Neuronal stem cell (in vitro differentiated cells): ENCODE results near the gene ZMYM4.

Source experiments
- DNase-seq: peaks from one replicate; pipeline ENCODE4 v3.0.0-alpha.2; 2013; ENCODE audit warnings: low spot score
- H2AFZ ChIP-seq: one replicate; pipeline ENCODE4 v1.6.1; 2013; ENCODE audit warnings: mild to moderate bottlenecking, low read length, inconsistent platforms
- H2AK5ac ChIP-seq: 2 replicates; pipeline ENCODE4 v1.6.1; 2013; ENCODE audit warnings: low read depth, mild to moderate bottlenecking, inconsistent platforms, low read length, moderate library complexity, mixed read lengths
- H2BK120ac ChIP-seq: 2 replicates; pipeline ENCODE4 v1.6.1; 2013; ENCODE audit warnings: low read depth, mild to moderate bottlenecking, inconsistent platforms, low read length, moderate library complexity, mixed read lengths
- H2BK12ac ChIP-seq: one replicate; pipeline ENCODE4 v1.6.1; 2013; ENCODE audit warnings: low read length, inconsistent platforms
- H2BK15ac ChIP-seq: 2 replicates; pipeline ENCODE4 v1.6.1; 2013; ENCODE audit warnings: mild to moderate bottlenecking, low read length, inconsistent platforms, mixed read lengths
- H2BK5ac ChIP-seq: one replicate; pipeline ENCODE4 v1.6.1; 2013; ENCODE audit warnings: inconsistent platforms, mild to moderate bottlenecking, low read length, moderate library complexity
- H3K14ac ChIP-seq: one replicate; pipeline ENCODE4 v1.6.1; 2013; ENCODE audit warnings: low read length, inconsistent platforms
- H3K18ac ChIP-seq: 2 replicates; pipeline ENCODE4 v1.6.1; 2013; ENCODE audit warnings: low read length, inconsistent platforms
- H3K23ac ChIP-seq: 2 replicates; pipeline ENCODE4 v1.6.1; 2013; ENCODE audit warnings: low read depth, mild to moderate bottlenecking, mixed read lengths, low read length, inconsistent platforms; ENCODE audit not compliant: poor library complexity
- H3K27ac ChIP-seq: replicated peaks from 3 replicates; pipeline ENCODE4 v1.5.1; 2013; ENCODE audit warnings: low read length, inconsistent platforms
- H3K27me3 ChIP-seq, 3 experiments: 2 replicates each; pipeline ENCODE4 v1.6.1; 2013; ENCODE audit warnings: low read length in 3 of 3, mild to moderate bottlenecking in 2 of 3, inconsistent platforms in 1 of 3, low read depth in 1 of 3, mixed read lengths in 1 of 3, moderate library complexity in 1 of 3; ENCODE audit not compliant: control insufficient read depth in 3 of 3, insufficient read depth in 3 of 3
- H3K36me3 ChIP-seq, 2 donors: replicated peaks in 1 of 2; 2 replicates each; pipeline ENCODE4 v1.6.1; 2013; ENCODE audit warnings: low read length in 2 of 2; ENCODE audit not compliant: control insufficient read depth in 2 of 2, insufficient read depth in 2 of 2
- H3K4ac ChIP-seq: 2 replicates; pipeline ENCODE4 v1.6.1; 2013; ENCODE audit warnings: inconsistent platforms, mild to moderate bottlenecking, low read length, moderate library complexity
- H3K4me1 ChIP-seq, 2 donors: 1 replicate in 1 of 2; 2 replicates in 1 of 2; pipeline ENCODE4 v1.6.1; 2013; ENCODE audit warnings: low read length in 2 of 2, low read depth in 1 of 2; ENCODE audit not compliant: control insufficient read depth in 2 of 2, insufficient read depth in 1 of 2
- H3K4me2 ChIP-seq: one replicate; pipeline ENCODE4 v1.6.1; 2013; ENCODE audit warnings: mild to moderate bottlenecking, low read length, inconsistent platforms; ENCODE audit not compliant: insufficient read depth, poor library complexity, severe bottlenecking
- H3K4me3 ChIP-seq, 2 donors: 2 replicates each; pipeline ENCODE4 v1.5.1; 2013; ENCODE audit warnings: low read length in 2 of 2, mild to moderate bottlenecking in 2 of 2, inconsistent platforms in 1 of 2, moderate library complexity in 1 of 2
- H3K79me1 ChIP-seq: one replicate; pipeline ENCODE4 v1.6.1; 2013; ENCODE audit warnings: low read depth, mild to moderate bottlenecking, inconsistent platforms, low read length, moderate library complexity
- H3K9ac ChIP-seq: one replicate; pipeline ENCODE4 v1.6.1; 2013; ENCODE audit warnings: mild to moderate bottlenecking, low read depth, low read length, inconsistent platforms; ENCODE audit not compliant: poor library complexity
- H3K9me3 ChIP-seq, 2 donors: replicated peaks in 1 of 2; 2 replicates each; pipeline versions ENCODE3 to v1.6.1; 2013; ENCODE audit warnings: low read length in 2 of 2, mild to moderate bottlenecking in 2 of 2, inconsistent platforms in 1 of 2, low read depth in 1 of 2, mixed read lengths in 1 of 2, moderate library complexity in 1 of 2; ENCODE audit not compliant: control insufficient read depth in 2 of 2, insufficient read depth in 1 of 2
- H4K8ac ChIP-seq: one replicate; pipeline ENCODE4 v1.6.1; 2013; ENCODE audit warnings: low read depth, mild to moderate bottlenecking, inconsistent platforms, low read length, moderate library complexity
- H4K91ac ChIP-seq: one replicate; pipeline ENCODE4 v1.6.1; 2013; ENCODE audit warnings: low read length, low read depth, mild to moderate bottlenecking, inconsistent platforms; ENCODE audit not compliant: poor library complexity
- WGBS, 2 donors: extraction: QIAGEN DNeasy Blood & Tissue Kit; methylation state at CpG; one replicate each; pipeline ENCODE4 v1.1.7; 2013; ENCODE audit warnings: missing lambda C conversion rate in 2 of 2, mixed read lengths in 1 of 2; ENCODE audit not compliant: insufficient read length in 2 of 2, insufficient replicate concordance in 1 of 2; ENCODE audit errors: extremely low coverage in 2 of 2; 5-methylcytosine and 5-hydroxymethylcytosine counted together

ZMYM4 gene

GRCh38 chr1:35264871-35265270 lies 3.6 kb upstream of the ZMYM4 start:
- H4K8ac ChIP-seq, result no peak overlapping the region
- DNase-seq, result no peak
- H4K91ac ChIP-seq, result no peak overlapping the region
- no peaks in the 10 kb centered on the region for H3K36me3 ChIP-seq
- H3K4me3 ChIP-seq, result no peak overlapping the region
- H2AFZ ChIP-seq, result peak overlapping the region; percentile 78
- no peak overlapping the region for H2BK15ac ChIP-seq
- no peak overlapping the region for H3K14ac ChIP-seq
- no peak overlapping the region for H2BK5ac ChIP-seq
- no peak overlapping the region for H3K4ac ChIP-seq
- no peak overlapping the region for H2BK120ac ChIP-seq
- WGBS, 2 donors, result no CpG with 5 or more reads among the region's 6 CpGs
- no peak overlapping the region for H3K23ac ChIP-seq
- H2AK5ac ChIP-seq, result no peak overlapping the region
- H3K79me1 ChIP-seq, result peaks cover 2% of the 10 kb centered on the region
- H3K9me3 ChIP-seq, result no peaks in the 10 kb centered on the region
- H3K27ac ChIP-seq, result no peak overlapping the region
- no peak overlapping the region for H3K9ac ChIP-seq
- H3K18ac ChIP-seq, result no peak overlapping the region
- H3K27me3 ChIP-seq, result no peaks in the 10 kb centered on the region
- H2BK12ac ChIP-seq, result no peak overlapping the region
- H3K4me1 ChIP-seq, result peaks cover 2 to 16% of the 10 kb centered on the region in 2 donors
- H3K4me2 ChIP-seq, result no peak overlapping the region

- peaks cover 2% of the 10 kb centered on the region for H3K79me1 ChIP-seq
- no peak overlapping the region for H2BK15ac ChIP-seq
- no peak overlapping the region for H3K27ac ChIP-seq
- no peaks in the 10 kb centered on the region for H3K27me3 ChIP-seq
- DNase-seq, result no peak
- H2AFZ ChIP-seq, result no peak overlapping the region
- no peak overlapping the region for H2BK5ac ChIP-seq
- no peak overlapping the region for H2BK120ac ChIP-seq
- no peak overlapping the region for H4K91ac ChIP-seq
- H4K8ac ChIP-seq, result no peak overlapping the region
- H3K4ac ChIP-seq, result no peak overlapping the region
- WGBS, 2 donors, result no CpG with 5 or more reads among the region's 4 CpGs
- H3K14ac ChIP-seq, result no peak overlapping the region
- no peak overlapping the region for H3K9ac ChIP-seq
- no peak overlapping the region for H2AK5ac ChIP-seq
- no peak overlapping the region for H2BK12ac ChIP-seq
- peaks cover 0 to 3% of the 10 kb centered on the region in 2 donors for H3K9me3 ChIP-seq
- H3K23ac ChIP-seq, result no peak overlapping the region
- H3K4me1 ChIP-seq, result peaks cover 4 to 16% of the 10 kb centered on the region in 2 donors
- H3K4me2 ChIP-seq, result no peak overlapping the region
- peaks cover 0 to 14% of the 10 kb centered on the region in 2 donors for H3K36me3 ChIP-seq
- no peak overlapping the region for H3K4me3 ChIP-seq
- no peak overlapping the region for H3K18ac ChIP-seq
Measured at GRCh38 chr1:35266306-35266705, 2.2 kb upstream of the ZMYM4 start.

GRCh38 chr1:35269201-35269988 lies 886 bp downstream of the ZMYM4 start:
- H2BK15ac ChIP-seq, result no peak overlapping the region
- H3K27me3 ChIP-seq, result no peaks in the 10 kb centered on the region
- H3K9me3 ChIP-seq, result peaks cover 0 to 23% of the 10 kb centered on the region in 2 donors
- H4K8ac ChIP-seq, result peak overlapping the region; percentile 24
- H4K91ac ChIP-seq, result no peak overlapping the region
- H2BK5ac ChIP-seq, result peak overlapping the region; percentile 83
- no peak overlapping the region for H3K14ac ChIP-seq
- peak; percentile 9 for DNase-seq
- peak overlapping the region; percentile 92 for H3K9ac ChIP-seq
- H2AFZ ChIP-seq, result peak overlapping the region; percentile 89
- peak overlapping the region; percentile 82 for H2BK120ac ChIP-seq
- H3K4ac ChIP-seq, result no peak overlapping the region
- WGBS, 2 donors, result no CpG with 5 or more reads among the region's 24 CpGs
- H3K27ac ChIP-seq, result peak overlapping the region; percentile 75
- peak overlapping the region; percentile 40 for H3K4me2 ChIP-seq
- H3K4me1 ChIP-seq, result peaks cover 4 to 16% of the 10 kb centered on the region in 2 donors
- peak overlapping the region; percentile 18 for H2AK5ac ChIP-seq
- H3K23ac ChIP-seq, result peak overlapping the region; percentile 77
- H2BK12ac ChIP-seq, result no peak overlapping the region
- peaks cover 5% of the 10 kb centered on the region for H3K79me1 ChIP-seq
- H3K4me3 ChIP-seq, result peak overlapping the region; percentile 67 to 94
- H3K36me3 ChIP-seq, result peaks cover 0 to 43% of the 10 kb centered on the region in 2 donors
- peak overlapping the region; percentile 97 for H3K18ac ChIP-seq

- Histone ChIP-seq H3K27ac (no peak overlapping the region), H2BK5ac (no peak overlapping the region), H3K9me3 (peaks cover 0 to 24% of the 10 kb centered on the region in 2 donors), H3K27me3 (no peaks in the 10 kb centered on the region), H3K4me2 (peak overlapping the region; percentile 32), H3K4me3 (peak overlapping the region in 1 of 2 donors; percentile 67), H3K14ac (no peak overlapping the region), H2BK120ac (no peak overlapping the region), H3K23ac (no peak overlapping the region), H3K18ac (no peak overlapping the region), H3K4ac (no peak overlapping the region), H3K79me1 (peaks cover 5% of the 10 kb centered on the region), H4K8ac (no peak overlapping the region), H3K9ac (no peak overlapping the region), H4K91ac (no peak overlapping the region), H3K36me3 (peaks cover 0 to 49% of the 10 kb centered on the region in 2 donors), H2BK12ac (no peak overlapping the region), H2BK15ac (no peak overlapping the region), H2AFZ (no peak overlapping the region), H3K4me1 (peaks cover 4 to 14% of the 10 kb centered on the region in 2 donors), H2AK5ac (no peak overlapping the region)
- DNase-seq, result no peak
- no CpG with 5 or more reads among the region's 2 CpGs for WGBS, 2 donors
Measured at GRCh38 chr1:35269989-35270289, 1.4 kb downstream of the ZMYM4 start.
